ENCODE data around the gene GRHPR. TPM values are rescaled to one million over a fixed set of nuclear protein-coding genes. Genes with fewer than 3 reads are reported as not detected.

GRHPR gene
- total RNA-seq, 1 donor from 2014 or later = 84.3 TPM

- DNase-seq (ENCODE audit: low spot score) = no peak
- H3K9me3 Mint-ChIP-seq (ENCODE audit: low read depth) = no peaks in the 10 kb centered on the region
- H3K36me3 Mint-ChIP-seq (ENCODE audit: low read depth) = no peaks in the 10 kb centered on the region
- H3K27me3 Mint-ChIP-seq (ENCODE audit: low read depth) = no peaks in the 10 kb centered on the region
- H3K27ac Mint-ChIP-seq (ENCODE audit: unreplicated experiment) = no peak overlapping the region
- TF ChIP-seq CTCF (IDR thresholded peaks at IDR 0.05) = no peak
- H3K4me1 Mint-ChIP-seq (ENCODE audit: low read depth) = peaks cover 27% of the 10 kb centered on the region
- no peak overlapping the region for H3K4me3 Mint-ChIP-seq (ENCODE audit: unreplicated experiment)
Observed at GRCh38 chr9:37417252-37417803, 5.2 kb upstream of the GRHPR start.

GRCh38 chr9:37417857-37418618, 4.5 kb upstream of the GRHPR start:
- no peak for DNase-seq (ENCODE audit: low spot score)
- TF ChIP-seq CTCF (IDR thresholded peaks at IDR 0.05) = no peak
- no peak overlapping the region for H3K4me3 Mint-ChIP-seq (ENCODE audit: unreplicated experiment)
- no peaks in the 10 kb centered on the region for H3K27me3 Mint-ChIP-seq (ENCODE audit: low read depth)
- no peak overlapping the region for H3K27ac Mint-ChIP-seq (ENCODE audit: unreplicated experiment)
- H3K36me3 Mint-ChIP-seq (ENCODE audit: low read depth) = no peaks in the 10 kb centered on the region
- H3K4me1 Mint-ChIP-seq (ENCODE audit: low read depth) = peaks cover 21% of the 10 kb centered on the region
- no peaks in the 10 kb centered on the region for H3K9me3 Mint-ChIP-seq (ENCODE audit: low read depth)

GRCh38 chr9:37419204-37419603, 3.3 kb upstream of the GRHPR start:
- DNase-seq (ENCODE audit: low spot score) = no peak
- H3K4me1 Mint-ChIP-seq (ENCODE audit: low read depth) = peaks cover 28% of the 10 kb centered on the region
- no peaks in the 10 kb centered on the region for H3K27me3 Mint-ChIP-seq (ENCODE audit: low read depth)
- H3K36me3 Mint-ChIP-seq (ENCODE audit: low read depth) = no peaks in the 10 kb centered on the region
- H3K27ac Mint-ChIP-seq (ENCODE audit: unreplicated experiment) = no peak overlapping the region
- no peaks in the 10 kb centered on the region for H3K9me3 Mint-ChIP-seq (ENCODE audit: low read depth)
- no peak for TF ChIP-seq CTCF (IDR thresholded peaks at IDR 0.05)
- no peak overlapping the region for H3K4me3 Mint-ChIP-seq (ENCODE audit: unreplicated experiment)

GRCh38 chr9:37420271-37421215, 2.0 kb upstream of the GRHPR start:
- Mint-ChIP-seq H3K9me3 (ENCODE audit: low read depth) (no peaks in the 10 kb centered on the region), H3K4me1 (ENCODE audit: low read depth) (peaks cover 26% of the 10 kb centered on the region), H3K27ac (ENCODE audit: unreplicated experiment) (no peak overlapping the region), H3K36me3 (ENCODE audit: low read depth) (no peaks in the 10 kb centered on the region), H3K27me3 (ENCODE audit: low read depth) (no peaks in the 10 kb centered on the region), H3K4me3 (ENCODE audit: unreplicated experiment) (no peak overlapping the region)
- DNase-seq (ENCODE audit: low spot score) = no peak
- TF ChIP-seq CTCF (IDR thresholded peaks at IDR 0.05) = no peak

GRCh38 chr9:37421914-37422288, 595 bp upstream of the GRHPR start:
- no peak for DNase-seq (ENCODE audit: low spot score)
- Mint-ChIP-seq H3K36me3 (ENCODE audit: low read depth) (peaks cover 8% of the 10 kb centered on the region), H3K27ac (ENCODE audit: unreplicated experiment) (peak overlapping the region; percentile 88), H3K27me3 (ENCODE audit: low read depth) (no peaks in the 10 kb centered on the region), H3K9me3 (ENCODE audit: low read depth) (no peaks in the 10 kb centered on the region), H3K4me1 (ENCODE audit: low read depth) (peaks cover 25% of the 10 kb centered on the region), H3K4me3 (ENCODE audit: unreplicated experiment) (peak overlapping the region; percentile 92)
- TF ChIP-seq CTCF (IDR thresholded peaks at IDR 0.05) = no peak
